H9 (cell line): ENCODE data around the gene DBI. TPM values are rescaled to one million over a fixed set of nuclear protein-coding genes. Genes with fewer than 3 reads are reported as not detected.
A peak's percentile ranks its signal among the peaks of the same experiment; 100 is the strongest.

ENCODE experiments used
- DNase-seq: peaks from one replicate; pipeline ENCODE4 v3.0.0-alpha.2; 2017
- H2AFZ ChIP-seq: one replicate; pipeline ENCODE4 v1.6.1; 2013; ENCODE audit warnings: mild to moderate bottlenecking, low read length, control low read depth, moderate library complexity
- H2AK5ac ChIP-seq: 2 replicates; pipeline ENCODE4 v1.6.1; 2013; ENCODE audit warnings: low read length, control low read depth, mixed read lengths; ENCODE audit not compliant: insufficient read length
- H2BK120ac ChIP-seq: one replicate; pipeline ENCODE4 v1.6.1; 2013; ENCODE audit warnings: low read depth, mild to moderate bottlenecking, low read length, control low read depth, inconsistent platforms; ENCODE audit not compliant: poor library complexity, severe bottlenecking
- H2BK12ac ChIP-seq: 2 replicates; pipeline ENCODE4 v1.6.1; 2013; ENCODE audit warnings: low read length, control low read depth, mixed read lengths, low read depth; ENCODE audit not compliant: insufficient read length
- H2BK15ac ChIP-seq: 2 replicates; pipeline ENCODE4 v1.6.1; 2013; ENCODE audit warnings: low read depth, low read length, control low read depth
- H2BK20ac ChIP-seq: one replicate; pipeline ENCODE4 v1.6.1; 2013; ENCODE audit warnings: low read depth, mild to moderate bottlenecking, low read length, control low read depth, inconsistent platforms; ENCODE audit not compliant: poor library complexity, severe bottlenecking
- H2BK5ac ChIP-seq: 2 replicates; pipeline ENCODE4 v1.6.1; 2013; ENCODE audit warnings: low read length, control low read depth, mixed read lengths; ENCODE audit not compliant: insufficient read length
- H3K14ac ChIP-seq: 2 replicates; pipeline ENCODE4 v1.6.1; 2013; ENCODE audit warnings: low read length, control low read depth; ENCODE audit not compliant: insufficient read depth
- H3K18ac ChIP-seq: 2 replicates; pipeline ENCODE4 v1.6.1; 2013; ENCODE audit warnings: low read depth, mild to moderate bottlenecking, mixed read lengths, low read length, control low read depth; ENCODE audit not compliant: insufficient read length
- H3K23ac ChIP-seq: 2 replicates; pipeline ENCODE4 v1.6.1; 2013; ENCODE audit warnings: low read length, control low read depth, mixed read lengths, low read depth; ENCODE audit not compliant: insufficient read length
- H3K23me2 ChIP-seq: 2 replicates; pipeline ENCODE4 v1.6.1; 2013; ENCODE audit warnings: low read depth, mild to moderate bottlenecking, mixed read lengths, low read length, control low read depth; ENCODE audit not compliant: insufficient read length, poor library complexity, severe bottlenecking
- H3K27ac ChIP-seq: 2 replicates; pipeline ENCODE4 v1.5.1; 2013; ENCODE audit warnings: low read length, control low read depth, mixed read lengths, low read depth; ENCODE audit not compliant: insufficient read length
- H3K27me3 ChIP-seq: 2 replicates; pipeline ENCODE4 v1.6.1; 2013; ENCODE audit warnings: low read length, control low read depth, inconsistent platforms; ENCODE audit not compliant: insufficient read depth
- H3K4ac ChIP-seq: 2 replicates; pipeline ENCODE4 v1.6.1; 2013; ENCODE audit warnings: low read depth, mild to moderate bottlenecking, control low read depth, inconsistent platforms, low read length, moderate library complexity
- H3K4me1 ChIP-seq: 2 replicates; pipeline ENCODE4 v1.6.1; 2013; ENCODE audit warnings: low read length, control low read depth, inconsistent platforms; ENCODE audit not compliant: insufficient read depth
- H3K4me2 ChIP-seq: 2 replicates; pipeline ENCODE4 v1.6.1; 2013; ENCODE audit warnings: low read length, control low read depth, mixed read lengths; ENCODE audit not compliant: insufficient read length, insufficient read depth
- H3K56ac ChIP-seq: 2 replicates; pipeline ENCODE4 v1.6.1; 2013; ENCODE audit warnings: low read depth, mild to moderate bottlenecking, mixed read lengths, low read length, control low read depth; ENCODE audit not compliant: insufficient read length
- H3K79me1 ChIP-seq: 2 replicates; pipeline ENCODE4 v1.6.1; 2013; ENCODE audit warnings: low read depth, mild to moderate bottlenecking, moderate library complexity, low read length, control low read depth, inconsistent platforms; ENCODE audit not compliant: insufficient read depth, poor library complexity, severe bottlenecking
- H3K79me2 ChIP-seq: 2 replicates; pipeline ENCODE4 v1.6.1; 2013; ENCODE audit warnings: low read length, control low read depth, inconsistent platforms; ENCODE audit not compliant: insufficient read depth
- H3K9ac ChIP-seq: 2 replicates; pipeline ENCODE4 v1.6.1; 2013; ENCODE audit warnings: low read length, control low read depth, mixed read lengths; ENCODE audit not compliant: insufficient read length; ENCODE audit errors: extremely low read depth
- H3K9me3 ChIP-seq: one replicate; pipeline ENCODE4 v1.6.1; 2013; ENCODE audit warnings: low read depth, low read length, inconsistent platforms; ENCODE audit not compliant: control insufficient read depth
- H3T11ph ChIP-seq: one replicate; pipeline ENCODE4 v1.6.1; 2013; ENCODE audit warnings: mild to moderate bottlenecking, low read length, control low read depth, inconsistent platforms
- H4K20me1 ChIP-seq: one replicate; pipeline ENCODE4 v1.6.1; 2013; ENCODE audit not compliant: control insufficient read depth, insufficient read length, insufficient read depth
- H4K5ac ChIP-seq: 2 replicates; pipeline ENCODE4 v1.6.1; 2013; ENCODE audit warnings: low read depth, mild to moderate bottlenecking, mixed read lengths, low read length, control low read depth; ENCODE audit not compliant: insufficient read length
- H4K8ac ChIP-seq: replicated peaks from 2 replicates; pipeline ENCODE4 v1.6.1; 2013; ENCODE audit warnings: low read length, control low read depth, mixed read lengths, low read depth; ENCODE audit not compliant: insufficient read length
- H4K91ac ChIP-seq: 2 replicates; pipeline ENCODE4 v1.6.1; 2013; ENCODE audit warnings: low read depth, mild to moderate bottlenecking, moderate library complexity, mixed read lengths, low read length, control low read depth; ENCODE audit not compliant: insufficient read length
- H3K27ac Mint-ChIP-seq, 3 experiments: 2 replicates in 2 of 3; 3 replicates in 1 of 3; pipeline ENCODE4 v1.8.0; 2020 to 2021; ENCODE audit warnings: mixed read lengths in 3 of 3, mild to moderate bottlenecking in 1 of 3, moderate library complexity in 1 of 3
- H3K27me3 Mint-ChIP-seq: 2 replicates; pipeline ENCODE4 v1.8.0; 2021; ENCODE audit warnings: low read depth, mild to moderate bottlenecking, moderate library complexity, mixed read lengths
- H3K36me3 Mint-ChIP-seq, 3 experiments: 2 replicates in 2 of 3; 3 replicates in 1 of 3; pipeline ENCODE4 v1.8.0; 2020 to 2021; ENCODE audit warnings: low read depth in 3 of 3, mixed read lengths in 3 of 3; ENCODE audit not compliant: insufficient read depth in 1 of 3
- H3K4me1 Mint-ChIP-seq, 2 experiments: 2 replicates each; pipeline ENCODE4 v1.8.0; 2020; ENCODE audit warnings: mixed read lengths in 2 of 2
- H3K4me3 Mint-ChIP-seq, 2 experiments: 2 replicates in 1 of 2; 3 replicates in 1 of 2; pipeline ENCODE4 v1.8.0; 2020 to 2021; ENCODE audit warnings: mild to moderate bottlenecking in 2 of 2, mixed read lengths in 2 of 2, moderate library complexity in 1 of 2
- H3K9me3 Mint-ChIP-seq, 2 experiments: 2 replicates in 1 of 2; 3 replicates in 1 of 2; pipeline ENCODE4 v1.8.0; 2020; ENCODE audit warnings: mild to moderate bottlenecking in 2 of 2, mixed read lengths in 2 of 2, moderate library complexity in 1 of 2
- CTCF ChIP-seq: fragments of 200-600 bp; sonication (generic); conservative IDR thresholded peaks from 3 replicates; pipeline ENCODE4 v1.8.0; 2021; ENCODE audit warnings: antibody characterized with exemption, mild to moderate bottlenecking
- WGBS: extraction: QIAGEN DNeasy Blood & Tissue Kit; methylation state at CpG from one replicate; pipeline ENCODE4 v1.1.7; 2013; ENCODE audit warnings: missing lambda C conversion rate, low lambda C conversion rate, mixed read lengths; ENCODE audit not compliant: insufficient read length; ENCODE audit errors: extremely low coverage; 5-methylcytosine and 5-hydroxymethylcytosine counted together
- total RNA-seq: library from RNA; stranded (reverse); gene quantifications from 2 replicates; pipeline ENCODE4 v1.2.1, GENCODE V29; 2021

The DBI gene
- total RNA-seq, 1 experiment from 2014 or later: 127 TPM

GRCh38 chr2:119366161-119366648 is 572 bp upstream of the DBI start:
- no CpG with 5 or more reads among the region's 17 CpGs for WGBS
- Histone ChIP-seq H2BK5ac (no peak overlapping the region), H3K4ac (no peak overlapping the region), H4K20me1 (no peaks in the 10 kb centered on the region), H4K8ac (no peak overlapping the region), H2AFZ (no peak overlapping the region), H2BK15ac (no peak overlapping the region), H2BK12ac (no peak overlapping the region), H3K23me2 (peaks cover 20% of the 10 kb centered on the region), H2BK120ac (no peak overlapping the region), H3K18ac (no peak overlapping the region), H3K9me3 (no peaks in the 10 kb centered on the region), H4K5ac (no peak overlapping the region), H3K4me1 (peaks cover 3% of the 10 kb centered on the region; the same call in 1 of the 2 replicates), H3K4me2 (peak overlapping the region; percentile 100), H3T11ph (no peak overlapping the region), H3K27ac (no peak overlapping the region), H4K91ac (no peak overlapping the region), H3K79me2 (peaks cover 1% of the 10 kb centered on the region; the same call in 1 of the 2 replicates), H3K79me1 (peaks cover 3% of the 10 kb centered on the region), H2BK20ac (no peak overlapping the region), H3K23ac (no peak overlapping the region), H3K14ac (peak overlapping the region; percentile 77; the same call in 1 of the 2 replicates), H3K9ac (peak overlapping the region; percentile 90), H2AK5ac (no peak overlapping the region), H3K56ac (no peak overlapping the region), H3K27me3 (no peaks in the 10 kb centered on the region)
- DNase-seq: no peak
- H3K27ac Mint-ChIP-seq: peak overlapping the region; percentile 77 to 97 (median 95)
- H3K4me3 Mint-ChIP-seq: peak overlapping the region; percentile 98 to 99
- no peak for TF ChIP-seq CTCF
- H3K27me3 Mint-ChIP-seq: no peaks in the 10 kb centered on the region
- no peaks in the 10 kb centered on the region for H3K9me3 Mint-ChIP-seq
- peaks cover 23 to 30% (median 24%) of the 10 kb centered on the region in 3 experiments; a peak in 6 of 7 replicates for H3K36me3 Mint-ChIP-seq
- H3K4me1 Mint-ChIP-seq: peaks cover 19 to 23% of the 10 kb centered on the region in 2 experiments
